Measurements from ENCODE around the gene FLNC. TPM values are rescaled to one million over a fixed set of nuclear protein-coding genes. Genes with fewer than 3 reads are reported as not detected.
A peak's percentile ranks its signal among the peaks of the same experiment; 100 is the strongest.

FLNC gene
- total RNA-seq, 3 donors from 2014 or later (not counting 1 experiment from before 2014, with no cell fraction given) = 0.05 to 0.25 TPM; not detected in 1

GRCh38 chr7:128863433-128863989, 33.3 kb downstream of the FLNC start:
- intact Hi-C loops (cut with micrococcal nuclease) = no loop called here
- Mint-ChIP-seq H3K36me3 (no peaks in the 10 kb centered on the region), H3K4me3 (peak overlapping the region; percentile 98), H3K4me1 (peaks cover 16 to 34% of the 10 kb centered on the region in 2 donors), H3K27ac (peak overlapping the region; percentile 88 to 96), H3K27me3 (ENCODE audit: low read depth in 2 of 2) (no peaks in the 10 kb centered on the region), H3K9me3 (no peaks in the 10 kb centered on the region)
- peak; percentile 59 for TF ChIP-seq CTCF (IDR thresholded peaks at IDR 0.05)
- Histone ChIP-seq H3K27ac (ENCODE audit: low read length) (peak overlapping the region; percentile 74), H3K4me3 (ENCODE audit: low read length) (peak overlapping the region; percentile 73), H3K36me3 (ENCODE audit: control insufficient read depth, insufficient read depth, low read length) (peaks cover 7% of the 10 kb centered on the region), H3K9me3 (ENCODE audit: control insufficient read depth, insufficient read depth, low read length) (no peaks in the 10 kb centered on the region), H3K27me3 (ENCODE audit: control insufficient read depth, insufficient read depth, low read length) (no peaks in the 10 kb centered on the region), H3K4me1 (ENCODE audit: control insufficient read depth, insufficient read depth, low read length) (peaks cover 19% of the 10 kb centered on the region)
- WGBS (ENCODE audit: insufficient coverage) = 0% methylated on average over 6 of the region's 6 CpGs
- ATAC-seq (peak in 2 of 3 donors; percentile 29 to 32), DNase-seq (peak; percentile 29 to 68)

GRCh38 chr7:128865303-128865702, 35.1 kb downstream of the FLNC start:
- intact Hi-C loops (cut with micrococcal nuclease) = no loop called here
- peak overlapping the region; percentile 0 for H3K4me3 Mint-ChIP-seq
- H3K4me1 ChIP-seq (ENCODE audit: control insufficient read depth, insufficient read depth, low read length) = peaks cover 29% of the 10 kb centered on the region
- no peaks in the 10 kb centered on the region for H3K9me3 ChIP-seq (ENCODE audit: control insufficient read depth, insufficient read depth, low read length)
- peaks cover 7% of the 10 kb centered on the region for H3K36me3 ChIP-seq (ENCODE audit: control insufficient read depth, insufficient read depth, low read length)
- no peaks in the 10 kb centered on the region for H3K36me3 Mint-ChIP-seq
- no peaks in the 10 kb centered on the region for H3K9me3 Mint-ChIP-seq
- no peak for TF ChIP-seq CTCF (IDR thresholded peaks at IDR 0.05)
- H3K27me3 Mint-ChIP-seq (ENCODE audit: low read depth in 2 of 2) = peaks cover 0 to 4% of the 10 kb centered on the region in 2 donors
- H3K27ac Mint-ChIP-seq = peak overlapping the region in 1 of 2 donors; percentile 23
- H3K27ac ChIP-seq (ENCODE audit: low read length) = no peak overlapping the region
- no peak for DNase-seq
- H3K4me3 ChIP-seq (ENCODE audit: low read length) = no peak overlapping the region
- ATAC-seq = no peak
- peaks cover 3% of the 10 kb centered on the region for H3K27me3 ChIP-seq (ENCODE audit: control insufficient read depth, insufficient read depth, low read length)
- WGBS (ENCODE audit: insufficient coverage) = 97% methylated on average over 12 of the region's 12 CpGs
- peaks cover 16 to 38% of the 10 kb centered on the region in 2 donors for H3K4me1 Mint-ChIP-seq

- TF ChIP-seq CTCF (IDR thresholded peaks at IDR 0.05) = no peak
- Histone ChIP-seq H3K27ac (ENCODE audit: low read length) (no peak overlapping the region), H3K4me3 (ENCODE audit: low read length) (no peak overlapping the region), H3K9me3 (ENCODE audit: control insufficient read depth, insufficient read depth, low read length) (no peaks in the 10 kb centered on the region), H3K27me3 (ENCODE audit: control insufficient read depth, insufficient read depth, low read length) (peaks cover 3% of the 10 kb centered on the region), H3K4me1 (ENCODE audit: control insufficient read depth, insufficient read depth, low read length) (peaks cover 30% of the 10 kb centered on the region), H3K36me3 (ENCODE audit: control insufficient read depth, insufficient read depth, low read length) (peaks cover 7% of the 10 kb centered on the region)
- no peak for DNase-seq
- Mint-ChIP-seq H3K4me3 (peak overlapping the region; percentile 0), H3K27ac (no peak overlapping the region), H3K36me3 (no peaks in the 10 kb centered on the region), H3K9me3 (no peaks in the 10 kb centered on the region), H3K27me3 (ENCODE audit: low read depth in 2 of 2) (peaks cover 0 to 5% of the 10 kb centered on the region in 2 donors), H3K4me1 (peaks cover 16 to 41% of the 10 kb centered on the region in 2 donors)
- intact Hi-C loops (cut with micrococcal nuclease) = no loop called here
- WGBS (ENCODE audit: insufficient coverage) = 97% methylated on average over 27 of the region's 27 CpGs
- no peak for ATAC-seq
Observed at GRCh38 chr7:128865996-128866877, 36.0 kb downstream of the FLNC start.

Data from natural killer cell (primary cell).